ENCODE results near the gene TLR6. TPM values are rescaled to one million over a fixed set of nuclear protein-coding genes. Genes with fewer than 3 reads are reported as not detected.

TLR6 gene
- total and polyA plus RNA-seq, 2 donors (not counting 1 experiment from before 2014, with no cell fraction given): 10.0 to 60.6 TPM

DNA sequence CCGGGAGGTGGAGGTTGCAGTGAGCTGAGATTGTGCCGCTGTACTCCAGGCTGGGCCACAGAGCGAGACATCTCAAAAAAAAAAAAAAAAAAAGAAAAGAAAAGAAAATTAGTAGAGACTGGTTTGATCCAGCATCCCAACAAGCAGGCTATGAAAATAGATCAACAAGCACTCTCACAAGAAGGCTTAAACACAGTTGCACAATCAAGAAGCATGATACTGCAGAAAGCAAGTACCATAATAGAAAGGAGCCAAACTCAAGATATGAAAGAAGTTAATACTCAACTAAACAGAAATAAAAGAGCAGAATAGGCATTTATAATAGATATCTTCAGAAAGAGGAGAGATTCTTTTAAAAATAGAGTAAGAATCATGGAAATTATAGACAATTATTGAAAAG is 10.6 kb downstream of the TLR6 start:
- ATAC-seq (ENCODE audit: low read depth) (no peak), DNase-seq (no peak)
- Histone ChIP-seq H3K27ac (ENCODE audit: low read length in 2 of 2) (peak overlapping the region in 1 of 2 donors; percentile 41), H3K4me1 (ENCODE audit: control insufficient read depth in 2 of 2, insufficient read depth in 2 of 2, low read length in 2 of 2) (no peaks in the 10 kb centered on the region), H3K4me2 (replicated peaks; ENCODE audit: low read depth, low read length, poor library complexity, severe bottlenecking) (no peak overlapping the region), H3K9ac (ENCODE audit: low read length) (no peak overlapping the region), H3K4me3 (ENCODE audit: control extremely low read depth in 1 of 5, extremely low read depth in 1 of 5, insufficient read depth in 1 of 5, low read depth in 2 of 5, low read length in 4 of 5) (no peak overlapping the region), H3K36me3 (replicated peaks in 1 of 2; ENCODE audit: control extremely low read depth in 1 of 2, control insufficient read depth in 1 of 2, extremely low read depth in 1 of 2, insufficient read depth in 2 of 2, low read length in 1 of 2) (peaks cover 7 to 31% of the 10 kb centered on the region in 2 experiments), H4K20me1 (ENCODE audit: control insufficient read depth, insufficient read depth, low read length, poor library complexity, severe bottlenecking) (peaks cover 11% of the 10 kb centered on the region), H3K27me3 (replicated peaks in 1 of 4; ENCODE audit: control extremely low read depth in 1 of 4, control insufficient read depth in 3 of 4, insufficient read depth in 4 of 4, low read length in 3 of 4) (no peaks in the 10 kb centered on the region), H2AFZ (ENCODE audit: insufficient read depth, low read depth, low read length, poor library complexity, severe bottlenecking) (no peak overlapping the region), H3K9me3 (ENCODE audit: control extremely low read depth in 1 of 3, control insufficient read depth in 2 of 3, insufficient read depth in 1 of 3, low read length in 2 of 3) (peaks cover 0 to 6% (median 1%) of the 10 kb centered on the region in 3 donors), H3K79me2 (ENCODE audit: control insufficient read depth, insufficient read depth, low read length) (peaks cover 66% of the 10 kb centered on the region)
- ChIA-PET CTCF (interaction anchor here (1.0 kb wide), 1 partner anchor 20 kb away, joined by 3 read pairs; no protein-coding TSS in a partner anchor), POLR2A (no interaction called here)
- intact Hi-C loops (cut with micrococcal nuclease): no loop called here
- Mint-ChIP-seq H3K27ac (peak overlapping the region; percentile 27), H3K9me3 (ENCODE audit: insufficient read depth) (peaks cover 10% of the 10 kb centered on the region), H3K4me1 (peaks cover 44% of the 10 kb centered on the region), H3K27me3 (no peaks in the 10 kb centered on the region), H3K4me3 (no peak overlapping the region)
- no CpG with 5 or more reads among the region's 3 CpGs for WGBS (ENCODE audit: insufficient coverage)
- TF ChIP-seq, protein P1, sequence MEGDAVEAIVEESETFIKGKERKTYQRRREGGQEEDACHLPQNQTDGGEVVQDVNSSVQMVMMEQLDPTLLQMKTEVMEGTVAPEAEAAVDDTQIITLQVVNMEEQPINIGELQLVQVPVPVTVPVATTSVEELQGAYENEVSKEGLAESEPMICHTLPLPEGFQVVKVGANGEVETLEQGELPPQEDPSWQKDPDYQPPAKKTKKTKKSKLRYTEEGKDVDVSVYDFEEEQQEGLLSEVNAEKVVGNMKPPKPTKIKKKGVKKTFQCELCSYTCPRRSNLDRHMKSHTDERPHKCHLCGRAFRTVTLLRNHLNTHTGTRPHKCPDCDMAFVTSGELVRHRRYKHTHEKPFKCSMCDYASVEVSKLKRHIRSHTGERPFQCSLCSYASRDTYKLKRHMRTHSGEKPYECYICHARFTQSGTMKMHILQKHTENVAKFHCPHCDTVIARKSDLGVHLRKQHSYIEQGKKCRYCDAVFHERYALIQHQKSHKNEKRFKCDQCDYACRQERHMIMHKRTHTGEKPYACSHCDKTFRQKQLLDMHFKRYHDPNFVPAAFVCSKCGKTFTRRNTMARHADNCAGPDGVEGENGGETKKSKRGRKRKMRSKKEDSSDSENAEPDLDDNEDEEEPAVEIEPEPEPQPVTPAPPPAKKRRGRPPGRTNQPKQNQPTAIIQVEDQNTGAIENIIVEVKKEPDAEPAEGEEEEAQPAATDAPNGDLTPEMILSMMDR (IDR thresholded peaks at IDR 0.05): no peak
- no peak for TF ChIP-seq EZH2 (IDR thresholded peaks at IDR 0.05; ENCODE audit: borderline replicate concordance, insufficient read depth, low read depth, low read length, poor library complexity, severe bottlenecking)

DNA sequence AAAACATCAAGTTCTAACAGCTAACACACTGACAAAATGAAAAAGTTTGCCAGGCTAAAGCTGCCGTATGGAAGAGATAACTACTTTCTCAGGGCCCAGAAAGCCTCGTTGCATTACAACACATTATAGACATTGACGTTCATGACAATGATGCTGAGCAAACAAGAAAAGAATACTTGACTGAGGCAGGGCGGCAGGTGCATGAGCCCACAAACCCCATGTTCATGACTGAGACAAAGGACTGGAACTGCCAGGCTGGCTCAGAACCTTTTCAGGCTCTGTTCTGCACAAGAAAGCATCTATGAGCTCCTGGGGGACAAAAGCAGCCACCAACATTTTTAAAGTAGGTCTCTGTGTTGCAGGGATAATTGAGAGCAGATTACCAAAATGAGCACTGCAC is 13.6 kb downstream of the TLR6 start:
- Mint-ChIP-seq H3K9me3 (ENCODE audit: insufficient read depth) (peaks cover 3% of the 10 kb centered on the region), H3K27ac (peak overlapping the region; percentile 47), H3K4me3 (no peak overlapping the region), H3K4me1 (peaks cover 44% of the 10 kb centered on the region), H3K27me3 (no peaks in the 10 kb centered on the region)
- no peak overlapping the region for H3K9ac ChIP-seq (ENCODE audit: low read length)
- no peaks in the 10 kb centered on the region for H3K27me3 ChIP-seq (replicated peaks in 1 of 4; ENCODE audit: control extremely low read depth in 1 of 4, control insufficient read depth in 3 of 4, insufficient read depth in 4 of 4, low read length in 3 of 4)
- H3K9me3 ChIP-seq (ENCODE audit: control extremely low read depth in 1 of 3, control insufficient read depth in 2 of 3, insufficient read depth in 1 of 3, low read length in 2 of 3): peaks cover 0 to 6% (median 4%) of the 10 kb centered on the region in 3 donors
- H3K4me1 ChIP-seq (ENCODE audit: control insufficient read depth in 2 of 2, insufficient read depth in 2 of 2, low read length in 2 of 2): peaks cover 1 to 6% of the 10 kb centered on the region in 2 donors
- CTCF ChIA-PET: interaction anchor here (0.5 to 2.9 kb wide), 3 partner anchors 13 to 556 kb away, joined by 3 to 8 read pairs (median 7); partner anchors contain the start of gene TLR6
- H3K27ac ChIP-seq (ENCODE audit: low read length in 2 of 2): peak overlapping the region in 1 of 2 donors; percentile 43
- no peak for DNase-seq
- H2AFZ ChIP-seq (ENCODE audit: insufficient read depth, low read depth, low read length, poor library complexity, severe bottlenecking): no peak overlapping the region
- H3K4me3 ChIP-seq (ENCODE audit: control extremely low read depth in 1 of 5, extremely low read depth in 1 of 5, insufficient read depth in 1 of 5, low read depth in 2 of 5, low read length in 4 of 5): no peak overlapping the region
- POLR2A ChIA-PET: interaction anchor here (0.9 kb wide), 1 partner anchor 12 kb away, joined by 4 read pairs; no protein-coding TSS in a partner anchor
- H3K36me3 ChIP-seq (replicated peaks in 1 of 2; ENCODE audit: control extremely low read depth in 1 of 2, control insufficient read depth in 1 of 2, extremely low read depth in 1 of 2, insufficient read depth in 2 of 2, low read length in 1 of 2): peaks cover 7 to 36% of the 10 kb centered on the region in 2 experiments
- WGBS (ENCODE audit: insufficient coverage): 93% methylated on average over 4 of the region's 4 CpGs
- TF ChIP-seq EZH2 (IDR thresholded peaks at IDR 0.05; ENCODE audit: borderline replicate concordance, insufficient read depth, low read depth, low read length, poor library complexity, severe bottlenecking): no peak
- TF ChIP-seq, protein P1 (IDR thresholded peaks at IDR 0.05): no peak
- H3K79me2 ChIP-seq (ENCODE audit: control insufficient read depth, insufficient read depth, low read length): peaks cover 77% of the 10 kb centered on the region
- peaks cover 11% of the 10 kb centered on the region for H4K20me1 ChIP-seq (ENCODE audit: control insufficient read depth, insufficient read depth, low read length, poor library complexity, severe bottlenecking)
- no peak overlapping the region for H3K4me2 ChIP-seq (replicated peaks; ENCODE audit: low read depth, low read length, poor library complexity, severe bottlenecking)
- intact Hi-C loops (cut with micrococcal nuclease): no loop called here
- no peak for ATAC-seq (ENCODE audit: low read depth)
